ENCODE measurements around the gene HNRNPUL1.

HNRNPUL1 gene

DNA sequence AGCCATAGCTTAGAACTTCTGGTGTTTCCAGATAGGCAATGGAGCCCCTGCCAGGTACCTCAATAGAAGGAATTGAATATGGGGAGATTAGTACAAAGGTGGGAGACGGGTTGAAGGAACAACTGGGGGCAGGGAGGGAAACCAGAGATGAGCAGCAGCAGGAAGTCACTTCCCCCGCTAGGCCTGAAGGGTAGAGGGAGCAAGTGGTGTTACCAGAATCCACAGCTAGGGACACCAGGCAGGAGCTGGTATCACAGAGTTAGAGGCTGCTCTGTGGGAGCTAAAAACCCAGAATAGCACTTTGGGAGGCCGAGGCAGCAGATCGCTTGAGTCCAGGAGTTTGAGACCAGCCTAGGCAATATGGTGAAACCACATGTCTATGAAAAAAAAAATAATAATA, 15.3 kb upstream of the HNRNPUL1 start:
- Histone ChIP-seq H3K27ac (no peak overlapping the region), H3K27me3 (replicated peaks) (no peaks in the 10 kb centered on the region), H3K36me3 (replicated peaks) (peaks cover 91% of the 10 kb centered on the region), H3K4me3 (ENCODE audit: low read depth, low read length) (no peak overlapping the region)
- no peak for DNase-seq
- in situ Hi-C loops (cut with HindIII; ENCODE audit: low pct_ligation_motif_present, low sequenced_read_pairs), result no loop called here
- TF ChIP-seq, protein P1, sequence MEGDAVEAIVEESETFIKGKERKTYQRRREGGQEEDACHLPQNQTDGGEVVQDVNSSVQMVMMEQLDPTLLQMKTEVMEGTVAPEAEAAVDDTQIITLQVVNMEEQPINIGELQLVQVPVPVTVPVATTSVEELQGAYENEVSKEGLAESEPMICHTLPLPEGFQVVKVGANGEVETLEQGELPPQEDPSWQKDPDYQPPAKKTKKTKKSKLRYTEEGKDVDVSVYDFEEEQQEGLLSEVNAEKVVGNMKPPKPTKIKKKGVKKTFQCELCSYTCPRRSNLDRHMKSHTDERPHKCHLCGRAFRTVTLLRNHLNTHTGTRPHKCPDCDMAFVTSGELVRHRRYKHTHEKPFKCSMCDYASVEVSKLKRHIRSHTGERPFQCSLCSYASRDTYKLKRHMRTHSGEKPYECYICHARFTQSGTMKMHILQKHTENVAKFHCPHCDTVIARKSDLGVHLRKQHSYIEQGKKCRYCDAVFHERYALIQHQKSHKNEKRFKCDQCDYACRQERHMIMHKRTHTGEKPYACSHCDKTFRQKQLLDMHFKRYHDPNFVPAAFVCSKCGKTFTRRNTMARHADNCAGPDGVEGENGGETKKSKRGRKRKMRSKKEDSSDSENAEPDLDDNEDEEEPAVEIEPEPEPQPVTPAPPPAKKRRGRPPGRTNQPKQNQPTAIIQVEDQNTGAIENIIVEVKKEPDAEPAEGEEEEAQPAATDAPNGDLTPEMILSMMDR (IDR thresholded peaks at IDR 0.05; ENCODE audit: low read depth, low read length, missing control alignments), result peak; percentile 28

DNA sequence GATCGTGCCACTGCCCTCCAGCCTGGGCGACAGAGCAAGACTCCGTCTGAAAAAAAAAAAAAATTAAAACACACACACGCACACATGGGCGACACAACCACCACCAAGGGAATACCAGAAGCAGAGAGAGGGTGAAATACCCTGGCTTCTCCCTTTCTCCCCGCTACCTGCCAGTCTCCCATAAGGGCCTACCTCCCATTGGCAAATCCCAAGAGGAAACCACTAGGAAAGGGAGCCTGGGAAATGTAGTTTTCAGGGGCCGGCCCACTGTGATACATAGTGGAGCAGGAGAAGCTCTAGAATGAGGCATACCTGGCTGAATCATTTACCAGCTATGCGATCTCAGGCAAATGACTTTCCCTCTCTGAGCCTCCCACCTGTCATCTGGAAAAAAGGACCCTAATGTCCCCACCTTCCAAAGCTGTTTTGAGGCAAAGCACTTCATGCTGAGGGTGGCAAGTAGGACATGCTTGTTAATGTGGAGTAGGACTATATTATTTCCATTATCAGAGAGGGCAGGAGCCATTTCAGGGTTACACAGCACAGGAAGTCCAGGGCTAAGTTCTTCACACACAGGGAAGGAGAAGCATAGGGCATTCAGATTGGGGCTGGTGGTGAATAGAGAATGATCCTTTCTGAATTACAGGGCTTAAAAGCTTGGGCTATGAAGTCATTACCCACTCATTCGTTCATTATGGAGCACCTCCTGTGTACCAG, 14.3 kb upstream of the HNRNPUL1 start:
- H3K36me3 ChIP-seq (replicated peaks), result peaks cover 89% of the 10 kb centered on the region
- in situ Hi-C loops (cut with HindIII; ENCODE audit: low pct_ligation_motif_present, low sequenced_read_pairs), result no loop called here
- H3K27me3 ChIP-seq (replicated peaks), result no peaks in the 10 kb centered on the region
- DNase-seq, result no peak
- H3K27ac ChIP-seq, result no peak overlapping the region
- TF ChIP-seq, protein P1 (IDR thresholded peaks at IDR 0.05; ENCODE audit: low read depth, low read length, missing control alignments), result no peak
- no peak overlapping the region for H3K4me3 ChIP-seq (ENCODE audit: low read depth, low read length)

DNA sequence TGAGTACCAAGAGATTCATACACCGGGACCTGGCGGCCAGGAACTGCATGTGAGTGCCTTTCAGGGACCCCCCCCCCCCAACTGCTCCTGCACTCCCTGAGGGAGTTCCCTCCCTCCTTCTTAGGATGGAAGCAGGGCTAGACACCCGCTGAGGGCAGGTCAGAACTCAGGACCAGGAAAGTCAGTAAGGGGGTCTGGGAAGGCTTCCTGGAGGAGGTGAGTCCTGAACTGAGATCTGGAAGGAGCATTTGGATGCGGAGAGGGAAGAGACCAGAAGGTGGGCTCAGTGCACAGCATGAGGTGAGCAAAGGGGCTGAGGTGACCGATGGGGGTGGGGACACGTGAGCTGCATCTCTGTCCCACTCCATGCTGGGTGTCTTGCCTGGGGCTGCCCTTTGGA, 10.5 kb upstream of the HNRNPUL1 start:
- H3K27ac ChIP-seq, result no peak overlapping the region
- peaks cover 95% of the 10 kb centered on the region for H3K36me3 ChIP-seq (replicated peaks)
- in situ Hi-C loops (cut with HindIII; ENCODE audit: low pct_ligation_motif_present, low sequenced_read_pairs), result no loop called here

DNA sequence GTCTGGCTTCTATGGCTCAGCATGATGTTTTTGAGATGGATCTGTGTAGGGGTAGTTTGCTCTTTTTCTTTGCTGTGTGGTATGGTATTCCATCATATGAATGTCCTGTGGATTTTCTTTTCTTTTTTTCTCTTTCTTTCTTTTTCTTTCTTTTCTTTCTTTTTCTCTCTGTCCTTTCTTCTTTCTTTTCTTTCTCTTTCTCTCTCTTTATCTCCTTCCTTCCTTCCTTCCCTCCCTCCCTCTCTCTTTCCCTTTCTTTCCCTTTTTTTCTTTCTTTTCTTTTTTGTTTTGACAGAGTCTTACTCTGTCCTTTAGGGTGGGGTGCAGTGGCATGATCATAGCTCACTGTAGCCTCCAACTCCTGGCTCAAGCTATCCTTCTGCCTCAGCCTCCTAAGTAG, 9.0 kb upstream of the HNRNPUL1 start:
- DNase-seq, result no peak
- Histone ChIP-seq H3K27ac (no peak overlapping the region), H3K4me3 (ENCODE audit: low read depth, low read length) (no peak overlapping the region), H3K36me3 (replicated peaks) (peaks cover 93% of the 10 kb centered on the region), H3K27me3 (replicated peaks) (no peaks in the 10 kb centered on the region)
- TF ChIP-seq, protein P1 (IDR thresholded peaks at IDR 0.05; ENCODE audit: low read depth, low read length, missing control alignments), result no peak
- in situ Hi-C loops (cut with HindIII; ENCODE audit: low pct_ligation_motif_present, low sequenced_read_pairs), result no loop called here

More for the DNA sequence above, 10.5 kb upstream of the HNRNPUL1 start:
- no peaks in the 10 kb centered on the region for H3K27me3 ChIP-seq (replicated peaks)
- DNase-seq, result no peak
- no peak overlapping the region for H3K4me3 ChIP-seq (ENCODE audit: low read depth, low read length)
- TF ChIP-seq, protein P1 (IDR thresholded peaks at IDR 0.05; ENCODE audit: low read depth, low read length, missing control alignments), result no peak

DNA sequence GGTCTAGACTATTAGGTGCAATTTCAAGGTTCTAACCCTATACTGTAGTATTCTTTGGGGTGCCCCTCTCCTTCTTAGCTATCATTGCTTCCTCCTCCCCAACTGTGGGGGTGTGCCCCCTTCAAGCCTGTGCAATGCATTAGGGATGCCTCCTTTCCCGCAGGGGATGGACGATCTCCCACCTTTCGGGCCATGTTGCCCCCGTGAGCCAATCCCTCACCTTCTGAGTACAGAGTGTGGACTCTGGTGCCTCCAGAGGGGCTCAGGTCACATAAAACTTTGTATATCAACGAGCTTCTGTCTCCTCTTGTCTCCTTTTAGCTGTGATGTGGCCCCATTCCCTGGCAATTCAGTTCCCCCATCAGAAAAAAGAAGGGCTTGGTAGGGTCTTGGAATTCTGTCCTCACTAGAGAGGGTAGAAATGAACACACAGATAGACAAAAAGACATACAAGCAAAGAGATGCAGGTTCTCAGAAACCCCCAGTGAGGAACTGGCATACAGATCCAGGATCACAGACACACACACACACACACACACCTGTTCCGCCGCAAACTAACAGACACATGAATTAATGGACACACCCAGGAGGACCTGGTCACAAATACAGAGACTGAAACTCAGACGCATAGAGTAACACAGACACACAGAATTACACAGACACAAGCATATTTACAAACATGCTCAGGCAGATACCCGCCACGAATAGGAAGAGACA, 2.5 kb upstream of the HNRNPUL1 start:
- in situ Hi-C loops (cut with HindIII; ENCODE audit: low pct_ligation_motif_present, low sequenced_read_pairs), result no loop called here

More for the DNA sequence above, 2.5 kb upstream of the HNRNPUL1 start:
- peak overlapping the region; percentile 98 for H3K27ac ChIP-seq
- H3K27me3 ChIP-seq (replicated peaks), result no peaks in the 10 kb centered on the region
- peak overlapping the region; percentile 63 for H3K4me3 ChIP-seq (ENCODE audit: low read depth, low read length)
- DNase-seq, result no peak
- TF ChIP-seq, protein P1 (IDR thresholded peaks at IDR 0.05; ENCODE audit: low read depth, low read length, missing control alignments), result no peak
- peaks cover 44% of the 10 kb centered on the region for H3K36me3 ChIP-seq (replicated peaks)
